Measurements from ENCODE around the gene AMY2B.

DNA sequence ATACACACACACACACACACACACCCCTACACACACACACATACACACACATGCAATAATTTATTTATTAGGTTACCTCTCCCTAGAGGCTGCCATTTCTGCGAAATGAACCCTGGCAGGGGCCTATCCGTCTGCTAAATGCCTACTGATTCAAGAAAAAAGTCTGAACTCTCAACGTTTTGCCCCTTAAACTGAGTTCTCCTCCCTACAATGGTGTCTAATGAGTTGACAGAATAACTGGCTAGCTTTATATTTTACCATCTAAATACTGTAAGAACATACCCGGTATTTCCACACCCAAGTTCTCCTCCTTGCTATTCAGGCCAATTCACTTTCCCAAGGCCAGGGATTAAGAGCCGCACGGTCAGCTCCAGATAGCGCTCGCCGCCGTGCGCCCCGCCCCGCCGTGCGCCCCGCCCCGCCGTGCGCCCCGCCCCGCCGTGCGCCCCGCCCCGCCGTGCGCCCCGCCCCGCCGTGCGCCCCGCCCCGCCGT, 46.2 kb upstream of the AMY2B start:
- no peak for TF ChIP-seq POLR2A (IDR thresholded peaks at IDR 0.05)
- TF ChIP-seq, protein P1, sequence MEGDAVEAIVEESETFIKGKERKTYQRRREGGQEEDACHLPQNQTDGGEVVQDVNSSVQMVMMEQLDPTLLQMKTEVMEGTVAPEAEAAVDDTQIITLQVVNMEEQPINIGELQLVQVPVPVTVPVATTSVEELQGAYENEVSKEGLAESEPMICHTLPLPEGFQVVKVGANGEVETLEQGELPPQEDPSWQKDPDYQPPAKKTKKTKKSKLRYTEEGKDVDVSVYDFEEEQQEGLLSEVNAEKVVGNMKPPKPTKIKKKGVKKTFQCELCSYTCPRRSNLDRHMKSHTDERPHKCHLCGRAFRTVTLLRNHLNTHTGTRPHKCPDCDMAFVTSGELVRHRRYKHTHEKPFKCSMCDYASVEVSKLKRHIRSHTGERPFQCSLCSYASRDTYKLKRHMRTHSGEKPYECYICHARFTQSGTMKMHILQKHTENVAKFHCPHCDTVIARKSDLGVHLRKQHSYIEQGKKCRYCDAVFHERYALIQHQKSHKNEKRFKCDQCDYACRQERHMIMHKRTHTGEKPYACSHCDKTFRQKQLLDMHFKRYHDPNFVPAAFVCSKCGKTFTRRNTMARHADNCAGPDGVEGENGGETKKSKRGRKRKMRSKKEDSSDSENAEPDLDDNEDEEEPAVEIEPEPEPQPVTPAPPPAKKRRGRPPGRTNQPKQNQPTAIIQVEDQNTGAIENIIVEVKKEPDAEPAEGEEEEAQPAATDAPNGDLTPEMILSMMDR (IDR thresholded peaks at IDR 0.05), result no peak

Measured in esophagus squamous epithelium (tissue), 4 donors.